ENCODE measurements around the gene HLTF.
"Not testable (repeated sequence)": the region's sequence is repeated elsewhere in the genome, so short reads cannot be mapped to it uniquely, and the experiment has no call there.

DNA sequence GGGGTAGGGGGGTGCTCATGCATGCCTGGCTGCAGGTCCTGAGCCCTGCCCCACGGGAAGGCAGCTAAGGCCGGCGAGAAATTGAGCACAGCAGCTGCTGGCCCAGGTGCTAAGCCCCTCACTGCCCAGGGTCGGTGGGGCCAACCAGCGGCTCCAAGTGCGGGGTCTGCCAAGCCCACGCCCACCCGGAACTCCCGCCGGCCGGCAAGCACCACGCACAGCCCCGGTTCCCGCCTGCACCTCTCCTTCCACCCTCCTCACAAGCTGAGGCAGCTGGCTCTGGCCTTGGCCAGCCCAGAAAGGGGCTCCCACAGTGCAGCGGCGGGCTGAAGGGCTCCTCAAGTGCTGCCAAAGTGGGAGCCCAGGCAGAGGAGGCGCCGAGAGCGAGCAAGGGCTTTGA, 11.7 kb upstream of the HLTF start:
- TF ChIP-seq POLR2AphosphoS5 (IDR thresholded peaks at IDR 0.05) = not testable (repeated sequence)
- TF ChIP-seq, protein P1, sequence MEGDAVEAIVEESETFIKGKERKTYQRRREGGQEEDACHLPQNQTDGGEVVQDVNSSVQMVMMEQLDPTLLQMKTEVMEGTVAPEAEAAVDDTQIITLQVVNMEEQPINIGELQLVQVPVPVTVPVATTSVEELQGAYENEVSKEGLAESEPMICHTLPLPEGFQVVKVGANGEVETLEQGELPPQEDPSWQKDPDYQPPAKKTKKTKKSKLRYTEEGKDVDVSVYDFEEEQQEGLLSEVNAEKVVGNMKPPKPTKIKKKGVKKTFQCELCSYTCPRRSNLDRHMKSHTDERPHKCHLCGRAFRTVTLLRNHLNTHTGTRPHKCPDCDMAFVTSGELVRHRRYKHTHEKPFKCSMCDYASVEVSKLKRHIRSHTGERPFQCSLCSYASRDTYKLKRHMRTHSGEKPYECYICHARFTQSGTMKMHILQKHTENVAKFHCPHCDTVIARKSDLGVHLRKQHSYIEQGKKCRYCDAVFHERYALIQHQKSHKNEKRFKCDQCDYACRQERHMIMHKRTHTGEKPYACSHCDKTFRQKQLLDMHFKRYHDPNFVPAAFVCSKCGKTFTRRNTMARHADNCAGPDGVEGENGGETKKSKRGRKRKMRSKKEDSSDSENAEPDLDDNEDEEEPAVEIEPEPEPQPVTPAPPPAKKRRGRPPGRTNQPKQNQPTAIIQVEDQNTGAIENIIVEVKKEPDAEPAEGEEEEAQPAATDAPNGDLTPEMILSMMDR (IDR thresholded peaks at IDR 0.05 in 8 of 11, conservative IDR thresholded peaks at IDR 0.05 in 3 of 11) = not testable (repeated sequence)
